Epidermal melanocyte (primary cell): ENCODE measurements around the gene MYADML2.

Source experiments
- DNase-seq: peaks from one replicate; pipeline ENCODE4 v3.0.0; 2011; ENCODE audit warnings: low spot score; ENCODE audit not compliant: insufficient read length

The MYADML2 gene

GRCh38 chr17:81978524-81979298 is 31.7 kb upstream of the MYADML2 start:
- no peak for DNase-seq

- DNase-seq = peak; percentile 62
Measured at GRCh38 chr17:81977211-81977808, 30.3 kb upstream of the MYADML2 start, which contains the start of gene ASPSCR1. Gene ASPSCR1 (plus strand): TSS chr17:81977629. CDS start chr17:81977647, 18 bp downstream.

GRCh38 chr17:81976332-81977210 is 29.5 kb upstream of the MYADML2 start:
- DNase-seq = no peak

- DNase-seq = no peak
Measured at GRCh38 chr17:81973432-81973831, 26.4 kb upstream of the MYADML2 start.

- DNase-seq = no peak
Measured at GRCh38 chr17:81968850-81969812, 22.1 kb upstream of the MYADML2 start.

- no peak for DNase-seq
Measured at GRCh38 chr17:81968396-81968745, 21.3 kb upstream of the MYADML2 start.

GRCh38 chr17:81967533-81968395 is 20.7 kb upstream of the MYADML2 start:
- DNase-seq = peak; percentile 99

- no peak for DNase-seq
Measured at GRCh38 chr17:81967244-81967532, 20.2 kb upstream of the MYADML2 start.

- DNase-seq = peak; percentile 67
Measured at GRCh38 chr17:81966343-81967243, 19.6 kb upstream of the MYADML2 start.

- DNase-seq = no peak
Measured at GRCh38 chr17:81964081-81964849, 17.2 kb upstream of the MYADML2 start.

GRCh38 chr17:81962499-81963441 is 15.7 kb upstream of the MYADML2 start:
- DNase-seq = no peak

GRCh38 chr17:81961521-81962498 is 14.8 kb upstream of the MYADML2 start:
- DNase-seq = no peak

- DNase-seq = no peak
Measured at GRCh38 chr17:81961087-81961511, 14.1 kb upstream of the MYADML2 start, which contains the start of gene NOTUM. Gene NOTUM (minus strand): TSS chr17:81961187. CDS start chr17:81960909, 278 bp downstream.

GRCh38 chr17:81960130-81960958 is 13.3 kb upstream of the MYADML2 start:
- DNase-seq = no peak
